Activated CD4-positive, alpha-beta memory T cell treated with anti-CD3 and anti-CD28 coated beads for 36 hours (primary cell): Measurements from ENCODE around the gene SPI1. TPM values are rescaled to one million over a fixed set of nuclear protein-coding genes. Genes with fewer than 3 reads are reported as not detected.
"Not testable (repeated sequence)": the region's sequence is repeated elsewhere in the genome, so short reads cannot be mapped to it uniquely, and the experiment has no call there.

ENCODE experiments used
- CTCF ChIA-PET: fragments of 350-600 bp; sonication (Branson Sonifier 250); formaldehyde crosslinking; loops from one replicate; lab custom pipeline; 2021; ENCODE audit warnings: antibody characterized with exemption, inconsistent platforms; lab: Charles Lee
- POLR2A ChIA-PET: fragments of 350-600 bp; sonication (Branson Sonifier 250); formaldehyde crosslinking; loops from one replicate; lab custom pipeline; 2021; ENCODE audit warnings: antibody characterized with exemption; lab: Charles Lee
- DNase-seq: peaks from one replicate; pipeline ENCODE4 v3.0.0-alpha.2; 2020
- H3K27ac Mint-ChIP-seq: one replicate; pipeline ENCODE4 v1.8.0; 2021; ENCODE audit warnings: mixed read lengths
- H3K27me3 Mint-ChIP-seq: one replicate; pipeline ENCODE4 v1.8.0; 2021; ENCODE audit warnings: mixed read lengths
- H3K36me3 Mint-ChIP-seq: one replicate; pipeline ENCODE4 v1.8.0; 2021; ENCODE audit warnings: mixed read lengths
- H3K4me1 Mint-ChIP-seq: one replicate; pipeline ENCODE4 v1.8.0; 2021; ENCODE audit warnings: low read depth, mixed read lengths
- H3K4me3 Mint-ChIP-seq: one replicate; pipeline ENCODE4 v1.8.0; 2021; ENCODE audit warnings: mild to moderate bottlenecking, mixed read lengths
- H3K9me3 Mint-ChIP-seq: one replicate; pipeline ENCODE4 v1.8.0; 2021; ENCODE audit warnings: mixed read lengths
- intact Hi-C: fragments of 100-400 bp; cut with micrococcal nuclease; formaldehyde crosslinking; loops from one replicate; pipeline ENCODE4 v1.15.1; 2023
- microRNA-seq: library from miRNA; unstranded; fragments of <30 nt; microRNA quantifications from one replicate; pipeline ENCODE4 v1.2.0, GENCODE V29; 2022; ENCODE audit warnings: borderline number of aligned reads, borderline microRNAs expressed, borderline replicate concordance
- total RNA-seq, 2 experiments: library from RNA; stranded (reverse); gene quantifications; one replicate each; pipeline ENCODE4 v1.2.3, GENCODE V29; 2021

Gene SPI1
- total RNA-seq, 2 experiments from 2014 or later = not detected

- peaks cover 12% of the 10 kb centered on the region for H3K36me3 Mint-ChIP-seq
- intact Hi-C loops = no loop called here
- H3K27ac Mint-ChIP-seq = no peak overlapping the region
- no peak for DNase-seq
- H3K4me1 Mint-ChIP-seq = no peaks in the 10 kb centered on the region
- no peak overlapping the region for H3K4me3 Mint-ChIP-seq
- H3K27me3 Mint-ChIP-seq = no peaks in the 10 kb centered on the region
- POLR2A ChIA-PET = no interaction called here
- no peaks in the 10 kb centered on the region for H3K9me3 Mint-ChIP-seq
- CTCF ChIA-PET = interaction anchor here (1.0 kb wide), 1 partner anchor 50 kb away, joined by 3 read pairs; no protein-coding TSS in a partner anchor
Observed at GRCh38 chr11:47324520-47324919, 53.8 kb downstream of the SPI1 start.

GRCh38 chr11:47318166-47318565 lies 60.2 kb downstream of the SPI1 start:
- intact Hi-C loops = no loop called here
- peaks cover 17% of the 10 kb centered on the region for H3K36me3 Mint-ChIP-seq
- no peak overlapping the region for H3K27ac Mint-ChIP-seq
- H3K4me1 Mint-ChIP-seq = peaks cover 9% of the 10 kb centered on the region
- H3K9me3 Mint-ChIP-seq = no peaks in the 10 kb centered on the region
- no peak overlapping the region for H3K4me3 Mint-ChIP-seq
- ChIA-PET POLR2A (interaction anchor here (0.7 kb wide), 1 partner anchor 89 kb away, joined by 4 read pairs; no protein-coding TSS in a partner anchor), CTCF (no interaction called here)
- no peak for DNase-seq
- no peaks in the 10 kb centered on the region for H3K27me3 Mint-ChIP-seq

DNA sequence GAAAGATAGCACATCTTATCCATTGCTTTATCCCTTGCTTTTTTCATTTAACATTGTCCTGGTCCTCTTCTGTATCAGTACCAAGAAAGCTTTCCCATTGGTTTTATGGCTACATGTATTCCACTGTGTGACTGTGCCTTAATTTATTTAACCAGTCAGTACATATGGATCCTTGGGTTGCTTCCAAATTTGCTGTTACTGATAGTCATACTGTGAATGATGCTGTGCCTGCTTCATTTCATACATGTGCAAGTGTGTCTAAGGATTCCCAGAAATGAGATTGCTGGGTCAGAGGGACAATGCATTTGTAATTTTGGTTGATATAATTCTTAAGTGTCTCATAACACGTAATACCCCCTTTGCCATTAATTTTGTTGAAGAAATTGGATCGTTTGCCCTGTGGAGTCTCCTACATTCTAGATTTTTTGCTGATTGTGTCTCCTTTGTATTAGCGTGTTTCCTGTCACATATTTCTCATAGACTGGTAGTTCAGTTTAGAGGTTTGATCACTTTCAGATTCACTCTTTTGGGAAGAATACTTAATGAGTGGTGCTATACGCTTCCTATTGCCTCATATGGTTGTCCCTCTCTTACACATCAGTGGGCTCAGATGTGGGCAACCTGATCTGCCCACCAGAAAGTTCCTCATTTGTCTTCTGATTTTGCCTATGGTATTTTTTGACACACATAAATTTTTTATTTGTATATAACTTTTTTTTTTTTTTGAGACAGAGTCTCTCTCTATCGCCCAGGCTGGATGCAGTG lies 61.1 kb downstream of the SPI1 start:
- CTCF ChIA-PET = no interaction called here
- intact Hi-C loops = no loop called here

GRCh38 chr11:47316501-47316900 lies 61.8 kb downstream of the SPI1 start:
- H3K4me1 Mint-ChIP-seq = not testable (repeated sequence)
- peaks cover 17% of the 10 kb centered on the region for H3K36me3 Mint-ChIP-seq

More for the DNA sequence above, 61.1 kb downstream of the SPI1 start:
- peaks cover 17% of the 10 kb centered on the region for H3K36me3 Mint-ChIP-seq
- H3K27me3 Mint-ChIP-seq = no peaks in the 10 kb centered on the region
- no peak overlapping the region for H3K4me3 Mint-ChIP-seq
- POLR2A ChIA-PET = no interaction called here
- DNase-seq = no peak
- H3K9me3 Mint-ChIP-seq = no peaks in the 10 kb centered on the region
- H3K4me1 Mint-ChIP-seq = peaks cover 9% of the 10 kb centered on the region
- peak overlapping the region; percentile 50 for H3K27ac Mint-ChIP-seq

DNA sequence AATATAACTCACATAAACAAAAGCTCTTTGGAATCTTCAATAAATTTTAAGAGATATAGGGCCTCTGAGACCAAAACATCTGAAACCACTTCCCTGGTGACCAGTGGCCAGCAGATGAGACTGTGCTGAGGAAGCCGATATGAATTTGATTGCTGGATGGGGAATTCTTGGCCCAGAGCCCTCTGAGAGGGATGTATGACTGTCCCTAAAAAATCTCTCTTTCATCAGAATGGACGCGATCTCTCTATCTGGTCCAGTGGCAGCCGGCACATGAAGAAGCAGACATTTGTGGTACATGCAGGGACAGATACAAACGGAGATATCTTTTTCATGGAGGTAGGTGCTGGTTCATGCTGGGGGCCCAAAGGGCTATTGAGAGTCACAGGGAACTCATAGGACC lies 63.4 kb downstream of the SPI1 start:
- ChIA-PET POLR2A (no interaction called here), CTCF (interaction anchor here (0.6 kb wide), 1 partner anchor 305 kb away, joined by 5 read pairs; no protein-coding TSS in a partner anchor)
- intact Hi-C loops = no loop called here
- H3K4me1 Mint-ChIP-seq = peaks cover 9% of the 10 kb centered on the region
- H3K4me3 Mint-ChIP-seq = no peak overlapping the region
- H3K27me3 Mint-ChIP-seq = no peaks in the 10 kb centered on the region
- no peak overlapping the region for H3K27ac Mint-ChIP-seq
- no peak for DNase-seq
- peaks cover 22% of the 10 kb centered on the region for H3K36me3 Mint-ChIP-seq
- no peaks in the 10 kb centered on the region for H3K9me3 Mint-ChIP-seq

More at GRCh38 chr11:47316501-47316900, 61.8 kb downstream of the SPI1 start:
- CTCF ChIA-PET, H3K27ac Mint-ChIP-seq, H3K9me3 Mint-ChIP-seq, POLR2A ChIA-PET, intact Hi-C loops, H3K4me3 Mint-ChIP-seq, DNase-seq, H3K27me3 Mint-ChIP-seq: not testable (repeated sequence)

- Mint-ChIP-seq H3K9me3 (no peaks in the 10 kb centered on the region), H3K4me1 (no peaks in the 10 kb centered on the region), H3K27me3 (no peaks in the 10 kb centered on the region), H3K27ac (no peak overlapping the region), H3K4me3 (no peak overlapping the region), H3K36me3 (peaks cover 32% of the 10 kb centered on the region)
- intact Hi-C loops = no loop called here
- DNase-seq = no peak
- ChIA-PET POLR2A (no interaction called here), CTCF (no interaction called here)
Observed at GRCh38 chr11:47308050-47308823, 70.1 kb downstream of the SPI1 start.

DNA sequence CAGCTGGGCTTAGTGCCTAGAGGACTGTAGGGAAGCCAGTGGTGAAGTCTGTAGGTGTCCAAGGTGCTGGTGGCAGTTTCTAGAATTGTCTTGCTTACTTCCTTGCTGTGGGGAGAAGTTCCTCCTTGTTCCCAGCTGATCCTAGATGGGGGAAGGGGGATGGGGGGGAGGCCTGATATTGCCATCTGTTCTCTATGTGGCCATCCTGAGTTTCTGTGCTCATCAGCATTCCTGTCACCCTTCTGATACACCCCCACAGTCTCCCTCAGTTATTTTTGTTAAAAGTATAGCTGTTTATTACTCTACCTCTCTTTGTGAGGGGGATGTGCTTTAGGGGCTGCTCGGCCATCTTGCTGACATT lies 71.9 kb downstream of the SPI1 start:
- Mint-ChIP-seq H3K36me3 (peaks cover 49% of the 10 kb centered on the region), H3K4me3 (no peak overlapping the region), H3K27me3 (no peaks in the 10 kb centered on the region), H3K27ac (no peak overlapping the region), H3K4me1 (peaks cover 10% of the 10 kb centered on the region), H3K9me3 (peaks cover 7% of the 10 kb centered on the region)
- intact Hi-C loops = no loop called here
- DNase-seq = no peak
- ChIA-PET POLR2A (interaction anchor here (0.6 kb wide), 1 partner anchor 8 kb away, joined by 3 read pairs; no protein-coding TSS in a partner anchor), CTCF (interaction anchor here (0.5 kb wide), 1 partner anchor 123 kb away, joined by 3 read pairs; no protein-coding TSS in a partner anchor)

DNA sequence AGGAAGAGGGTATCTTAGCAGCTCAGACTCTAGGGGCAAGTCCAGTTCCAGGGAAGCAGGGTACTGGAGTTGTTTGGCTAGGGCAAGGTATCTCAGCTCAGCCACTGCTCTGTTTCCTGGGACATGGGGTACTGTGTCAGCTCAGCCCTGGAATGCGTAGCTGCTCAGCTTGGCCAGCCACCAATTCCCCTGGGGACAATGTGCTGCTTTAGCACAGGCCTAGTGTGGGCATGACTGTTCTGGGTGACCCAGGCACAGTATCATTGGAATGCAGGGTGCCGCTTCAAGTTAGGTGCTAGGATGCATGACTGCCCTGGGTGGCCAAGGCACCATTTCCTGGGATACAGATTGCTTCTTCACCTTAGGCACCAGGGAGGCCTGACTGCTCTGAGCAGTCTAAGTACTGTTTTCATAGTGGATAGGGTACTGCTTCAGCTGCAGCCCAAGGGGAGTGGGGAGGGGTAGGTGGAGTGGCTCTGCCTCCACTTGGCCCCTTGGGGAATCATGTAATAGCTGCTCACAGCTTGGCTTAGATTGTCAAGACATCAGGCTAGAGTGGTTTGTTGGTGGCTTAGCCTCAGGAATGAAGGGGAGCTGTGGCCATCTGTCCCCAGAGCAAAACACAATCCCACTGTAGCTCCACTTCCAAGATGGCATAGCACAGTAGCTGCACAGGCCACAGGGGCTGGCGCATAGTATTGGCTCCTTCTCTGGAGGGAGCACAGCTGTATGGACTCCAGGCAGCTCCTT lies 72.4 kb downstream of the SPI1 start:
- POLR2A ChIA-PET = no interaction called here

More for the DNA sequence above, 72.4 kb downstream of the SPI1 start:
- no peak for DNase-seq
- intact Hi-C loops = no loop called here
- CTCF ChIA-PET = no interaction called here
- Mint-ChIP-seq H3K9me3 (peaks cover 7% of the 10 kb centered on the region), H3K27me3 (no peaks in the 10 kb centered on the region), H3K4me3 (no peak overlapping the region), H3K27ac (no peak overlapping the region), H3K36me3 (peaks cover 47% of the 10 kb centered on the region), H3K4me1 (peaks cover 10% of the 10 kb centered on the region)

Small RNAs within 50 kb of the gene (microRNA-seq; reads per million reads assigned to microRNA genes)
- not detected for gene MIR4487

Other genes with a start within 250 kb of the SPI1 start
- 10 to 100 TPM; 66.5 to 66.6 TPM for gene ARFGAP2, start 201.7 kb downstream of the SPI1 start, total RNA-seq
- 1 to 10 TPM; 5.3 to 6.0 TPM for gene PACSIN3, start 192.1 kb downstream of the SPI1 start, total RNA-seq
- 100 to 1,000 TPM; 194 to 198 TPM for gene DDB2, start 163.6 kb downstream of the SPI1 start, total RNA-seq
- gene ACP2, start 129.7 kb downstream of the SPI1 start, total RNA-seq = 10 to 100 TPM; 10.1 to 12.2 TPM
- gene NR1H3, start 120.6 kb downstream of the SPI1 start, total RNA-seq = 10 to 100 TPM; 13.0 to 14.0 TPM
- gene MADD, start 108.4 kb downstream of the SPI1 start, total RNA-seq = 10 to 100 TPM; 58.2 to 62.1 TPM
- not detected for gene MYBPC3, start 25.8 kb downstream of the SPI1 start, total RNA-seq
- 10 to 100 TPM; 17.7 to 18.0 TPM for gene SLC39A13, start 30.0 kb upstream of the SPI1 start, total RNA-seq
- 100 to 1,000 TPM; 143 to 148 TPM for gene PSMC3, start 47.9 kb upstream of the SPI1 start, total RNA-seq
- gene RAPSN, start 70.6 kb upstream of the SPI1 start, total RNA-seq = under 1 TPM in 1 of 2 experiments, not detected in 1; 0.22 TPM
- gene CELF1, start 174.6 kb upstream of the SPI1 start, total RNA-seq = 100 to 1,000 TPM; 103 to 115 TPM
- gene PTPMT1, start 187.1 kb upstream of the SPI1 start, total RNA-seq = 10 to 100 TPM; 45.7 to 47.9 TPM
- 10 to 100 TPM; 18.7 to 18.8 TPM for gene KBTBD4, start 200.4 kb upstream of the SPI1 start, total RNA-seq
- gene NDUFS3, start 200.5 kb upstream of the SPI1 start, total RNA-seq = 10 to 100 TPM; 94.0 to 94.4 TPM
- gene FAM180B, start 208.1 kb upstream of the SPI1 start, total RNA-seq = not detected
- not detected for gene C1QTNF4, start 215.9 kb upstream of the SPI1 start, total RNA-seq